ENCODE data around the gene SMNDC1. TPM values are rescaled to one million over a fixed set of nuclear protein-coding genes. Genes with fewer than 3 reads are reported as not detected.
A peak's percentile ranks its signal among the peaks of the same experiment; 100 is the strongest.

SMNDC1 gene
- total and polyA plus RNA-seq, 4 donors: 18.2 to 34.2 (median 25.5) TPM

DNA sequence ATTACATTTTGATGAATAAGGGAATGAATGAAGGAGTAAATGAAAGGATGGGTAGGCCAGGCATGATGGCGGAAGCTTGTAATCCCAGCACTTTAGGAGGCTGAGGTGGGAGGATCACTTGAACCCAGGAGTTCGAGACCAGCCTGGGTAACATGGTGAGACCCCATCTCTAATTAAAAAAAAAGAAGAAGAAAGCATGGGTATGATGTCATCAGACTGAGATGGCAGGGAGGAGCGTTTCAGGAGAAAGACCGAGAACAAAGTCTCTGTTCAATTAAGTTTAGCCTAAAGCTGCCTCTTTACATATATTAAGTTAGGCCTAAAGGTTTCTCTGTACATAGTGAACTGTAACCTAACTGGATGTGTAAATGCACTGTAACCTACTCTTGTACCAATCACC is 42.2 kb upstream of the SMNDC1 start:
- 97 to 99% methylated on average over 4 of the region's 4 CpGs for WGBS, 2 donors
- Histone ChIP-seq H3K4me1 (ENCODE audit: control insufficient read depth in 1 of 2, insufficient read depth in 2 of 2, low read length in 2 of 2) (no peaks in the 10 kb centered on the region), H3K36me3 (ENCODE audit: control insufficient read depth in 1 of 2, insufficient read depth in 2 of 2, low read length in 1 of 2) (no peaks in the 10 kb centered on the region), H3K9me3 (ENCODE audit: control insufficient read depth, low read length) (no peaks in the 10 kb centered on the region), H3K4me3 (ENCODE audit: low read length in 2 of 2) (no peak overlapping the region), H3K27ac (ENCODE audit: low read depth in 1 of 2, low read length in 2 of 2) (no peak overlapping the region), H3K27me3 (ENCODE audit: control insufficient read depth in 1 of 2, insufficient read depth in 2 of 2, low read length in 1 of 2) (no peaks in the 10 kb centered on the region)
- DNase-seq (no peak), ATAC-seq (ENCODE audit: low FRiP score) (no peak)
- intact Hi-C loops (cut with DNase I): no loop called here

DNA sequence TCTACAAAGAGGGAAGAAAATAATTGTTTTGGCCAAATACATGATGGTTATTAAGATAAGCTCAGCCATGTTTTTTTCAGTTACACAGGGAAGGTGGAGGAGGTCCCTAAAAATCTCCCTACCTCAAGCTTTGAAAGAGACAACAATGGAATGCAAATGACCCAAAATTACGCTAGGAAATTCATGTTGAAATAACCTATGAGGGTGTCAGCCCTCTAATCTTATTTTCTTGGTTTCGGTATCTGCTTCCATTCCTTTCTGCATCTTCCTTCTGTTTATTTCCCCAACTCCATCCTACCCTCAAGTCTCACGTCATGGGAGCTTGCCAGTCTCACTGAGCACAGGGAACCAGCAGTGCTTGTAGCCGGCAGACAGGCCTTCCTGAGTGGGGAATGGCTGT is 40.6 kb upstream of the SMNDC1 start:
- DNase-seq (no peak), ATAC-seq (ENCODE audit: low FRiP score) (no peak)
- Histone ChIP-seq H3K27ac (ENCODE audit: low read depth in 1 of 2, low read length in 2 of 2) (no peak overlapping the region), H3K4me1 (ENCODE audit: control insufficient read depth in 1 of 2, insufficient read depth in 2 of 2, low read length in 2 of 2) (no peaks in the 10 kb centered on the region), H3K36me3 (ENCODE audit: control insufficient read depth in 1 of 2, insufficient read depth in 2 of 2, low read length in 1 of 2) (no peaks in the 10 kb centered on the region), H3K27me3 (ENCODE audit: control insufficient read depth in 1 of 2, insufficient read depth in 2 of 2, low read length in 1 of 2) (no peaks in the 10 kb centered on the region), H3K4me3 (ENCODE audit: low read length in 2 of 2) (no peak overlapping the region), H3K9me3 (ENCODE audit: control insufficient read depth, low read length) (no peaks in the 10 kb centered on the region)
- 81 to 86% methylated on average over 4 of the region's 4 CpGs for WGBS, 2 donors
- intact Hi-C loops (cut with DNase I): no loop called here

DNA sequence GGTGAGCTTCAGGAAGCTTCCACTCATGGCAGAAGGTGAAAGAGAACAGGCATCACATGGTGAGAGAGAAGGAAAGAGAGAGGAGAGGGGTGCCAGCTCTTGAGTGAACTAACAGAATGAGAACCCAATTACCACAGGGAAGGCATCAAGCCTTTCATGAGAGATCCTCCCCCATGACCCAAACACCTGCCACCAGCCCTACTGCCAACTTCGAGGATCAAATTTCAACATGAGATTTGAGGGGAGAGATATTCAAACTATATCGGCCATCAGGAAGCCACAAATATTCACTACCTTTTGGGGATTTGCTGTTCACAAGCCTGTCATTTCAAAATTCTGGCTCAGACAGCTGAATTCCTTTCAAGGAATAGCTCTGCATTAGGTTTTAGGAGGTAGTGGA is 39.9 kb upstream of the SMNDC1 start:
- Histone ChIP-seq H3K4me3 (ENCODE audit: low read length in 2 of 2) (no peak overlapping the region), H3K27me3 (ENCODE audit: control insufficient read depth in 1 of 2, insufficient read depth in 2 of 2, low read length in 1 of 2) (no peaks in the 10 kb centered on the region), H3K4me1 (ENCODE audit: control insufficient read depth in 1 of 2, insufficient read depth in 2 of 2, low read length in 2 of 2) (no peaks in the 10 kb centered on the region), H3K27ac (ENCODE audit: low read depth in 1 of 2, low read length in 2 of 2) (no peak overlapping the region), H3K9me3 (ENCODE audit: control insufficient read depth, low read length) (no peaks in the 10 kb centered on the region), H3K36me3 (ENCODE audit: control insufficient read depth in 1 of 2, insufficient read depth in 2 of 2, low read length in 1 of 2) (no peaks in the 10 kb centered on the region)
- DNase-seq: no peak
- WGBS, 2 donors: 57 to 58% methylated on average over 2 of the region's 2 CpGs
- intact Hi-C loops (cut with DNase I): no loop called here
- no peak for ATAC-seq (ENCODE audit: low FRiP score)

DNA sequence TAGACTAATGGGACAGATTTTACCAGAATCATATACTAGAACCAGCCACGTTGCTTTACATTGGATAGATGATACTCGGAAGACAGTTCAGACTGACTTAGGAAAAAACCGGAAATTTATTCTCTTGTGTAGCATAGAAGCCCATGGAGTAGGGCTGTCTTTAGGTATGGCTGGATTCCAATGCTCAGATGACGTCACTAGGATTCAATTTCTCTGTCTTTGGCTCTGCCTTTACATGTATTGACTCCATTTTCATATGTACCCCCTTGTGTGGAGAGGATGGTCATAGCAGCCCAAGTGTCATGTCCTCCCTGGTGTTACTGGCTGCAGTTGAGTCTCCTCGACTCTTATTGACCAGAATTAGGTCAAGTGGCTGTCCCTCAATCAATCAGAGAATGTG is 39.2 kb upstream of the SMNDC1 start:
- Histone ChIP-seq H3K4me1 (ENCODE audit: control insufficient read depth in 1 of 2, insufficient read depth in 2 of 2, low read length in 2 of 2) (no peaks in the 10 kb centered on the region), H3K4me3 (ENCODE audit: low read length in 2 of 2) (no peak overlapping the region), H3K27me3 (ENCODE audit: control insufficient read depth in 1 of 2, insufficient read depth in 2 of 2, low read length in 1 of 2) (no peaks in the 10 kb centered on the region), H3K9me3 (ENCODE audit: control insufficient read depth, low read length) (no peaks in the 10 kb centered on the region), H3K36me3 (ENCODE audit: control insufficient read depth in 1 of 2, insufficient read depth in 2 of 2, low read length in 1 of 2) (no peaks in the 10 kb centered on the region), H3K27ac (ENCODE audit: low read depth in 1 of 2, low read length in 2 of 2) (no peak overlapping the region)
- intact Hi-C loops (cut with DNase I): no loop called here
- WGBS, 2 donors: 80 to 82% methylated on average over 5 of the region's 5 CpGs
- DNase-seq (no peak), ATAC-seq (ENCODE audit: low FRiP score) (no peak)

DNA sequence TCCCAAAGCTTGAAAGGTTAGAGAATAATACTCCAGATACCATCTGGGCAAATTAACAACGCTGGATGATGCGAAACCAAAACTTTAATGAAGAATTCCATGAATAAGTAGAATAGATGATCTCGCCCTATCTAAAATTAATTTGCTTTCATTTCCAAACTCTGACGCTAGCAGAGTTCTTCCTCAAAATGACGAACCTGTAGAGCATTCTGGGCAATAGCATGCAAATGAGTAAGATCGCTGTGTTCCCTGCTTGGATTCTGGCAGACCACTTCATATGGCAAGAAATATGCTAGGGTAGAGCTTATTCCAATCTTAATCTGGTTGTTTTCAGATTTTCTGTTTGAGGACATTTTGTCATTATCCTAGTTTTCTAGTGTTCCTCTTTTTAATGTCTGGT is 36.1 kb upstream of the SMNDC1 start:
- WGBS, 2 donors: 87 to 91% methylated on average over 6 of the region's 6 CpGs
- ATAC-seq (ENCODE audit: low FRiP score) (no peak), DNase-seq (no peak)
- intact Hi-C loops (cut with DNase I): no loop called here
- Histone ChIP-seq H3K4me3 (ENCODE audit: low read length in 2 of 2) (no peak overlapping the region), H3K4me1 (ENCODE audit: control insufficient read depth in 1 of 2, insufficient read depth in 2 of 2, low read length in 2 of 2) (no peaks in the 10 kb centered on the region), H3K27ac (ENCODE audit: low read depth in 1 of 2, low read length in 2 of 2) (no peak overlapping the region), H3K9me3 (ENCODE audit: control insufficient read depth, low read length) (no peaks in the 10 kb centered on the region), H3K27me3 (ENCODE audit: control insufficient read depth in 1 of 2, insufficient read depth in 2 of 2, low read length in 1 of 2) (no peaks in the 10 kb centered on the region), H3K36me3 (ENCODE audit: control insufficient read depth in 1 of 2, insufficient read depth in 2 of 2, low read length in 1 of 2) (no peaks in the 10 kb centered on the region)

DNA sequence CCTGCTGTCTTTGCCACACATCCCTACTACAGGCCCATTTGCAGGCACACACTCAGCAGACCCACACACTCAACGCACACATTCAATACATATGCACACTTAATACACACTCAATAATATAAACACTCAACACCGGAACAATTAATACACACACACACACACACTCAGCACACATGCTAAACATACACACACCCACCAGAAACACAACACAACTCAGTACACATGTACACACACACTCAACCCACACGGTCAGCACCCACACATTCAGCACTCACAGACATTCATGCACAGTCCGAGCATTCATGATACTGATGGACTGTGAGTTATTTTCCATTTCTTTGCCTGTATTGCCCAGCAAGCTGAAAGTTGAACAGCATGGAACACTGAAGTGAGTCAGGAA is 35.4 kb upstream of the SMNDC1 start:
- 90 to 93% methylated on average over 4 of the region's 4 CpGs for WGBS, 2 donors
- intact Hi-C loops (cut with DNase I): no loop called here
- no peak overlapping the region for H3K27ac ChIP-seq (ENCODE audit: low read depth in 1 of 2, low read length in 2 of 2)

DNA sequence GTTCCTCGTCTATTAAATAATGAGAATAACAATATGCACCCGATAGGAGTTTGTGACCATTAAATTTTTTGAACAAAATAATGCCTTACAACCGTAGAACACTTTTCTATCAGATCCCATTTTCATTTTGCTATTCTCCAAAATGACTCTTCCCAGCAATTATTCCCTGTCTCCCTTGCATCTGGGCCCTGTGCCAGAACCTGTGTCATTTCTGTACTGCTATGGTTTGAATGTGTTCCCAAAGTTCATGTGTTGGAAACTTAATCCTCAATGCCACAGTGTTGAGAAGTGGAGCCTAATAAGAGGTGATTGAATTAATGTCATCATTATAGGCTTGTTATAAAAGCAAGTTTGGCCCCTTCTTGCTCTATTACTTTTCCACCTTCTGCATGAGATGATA is 33.2 kb upstream of the SMNDC1 start:
- no peaks in the 10 kb centered on the region for H3K36me3 ChIP-seq (ENCODE audit: control insufficient read depth in 1 of 2, insufficient read depth in 2 of 2, low read length in 1 of 2)
- intact Hi-C loops (cut with DNase I): no loop called here
- no peaks in the 10 kb centered on the region for H3K27me3 ChIP-seq (ENCODE audit: control insufficient read depth in 1 of 2, insufficient read depth in 2 of 2, low read length in 1 of 2)
- 93 to 97% methylated on average over 3 of the region's 3 CpGs for WGBS, 2 donors
- no peaks in the 10 kb centered on the region for H3K4me1 ChIP-seq (ENCODE audit: control insufficient read depth in 1 of 2, insufficient read depth in 2 of 2, low read length in 2 of 2)
- no peak overlapping the region for H3K27ac ChIP-seq (ENCODE audit: low read depth in 1 of 2, low read length in 2 of 2)
- ATAC-seq (ENCODE audit: low FRiP score) (no peak), DNase-seq (no peak)
- no peak overlapping the region for H3K4me3 ChIP-seq (ENCODE audit: low read length in 2 of 2)
- no peaks in the 10 kb centered on the region for H3K9me3 ChIP-seq (ENCODE audit: control insufficient read depth, low read length)

More for the DNA sequence above, 35.4 kb upstream of the SMNDC1 start:
- ATAC-seq (ENCODE audit: low FRiP score) (no peak), DNase-seq (no peak)
- Histone ChIP-seq H3K36me3 (ENCODE audit: control insufficient read depth in 1 of 2, insufficient read depth in 2 of 2, low read length in 1 of 2) (no peaks in the 10 kb centered on the region), H3K9me3 (ENCODE audit: control insufficient read depth, low read length) (no peaks in the 10 kb centered on the region), H3K4me3 (ENCODE audit: low read length in 2 of 2) (no peak overlapping the region), H3K27me3 (ENCODE audit: control insufficient read depth in 1 of 2, insufficient read depth in 2 of 2, low read length in 1 of 2) (no peaks in the 10 kb centered on the region), H3K4me1 (ENCODE audit: control insufficient read depth in 1 of 2, insufficient read depth in 2 of 2, low read length in 2 of 2) (no peaks in the 10 kb centered on the region)

DNA sequence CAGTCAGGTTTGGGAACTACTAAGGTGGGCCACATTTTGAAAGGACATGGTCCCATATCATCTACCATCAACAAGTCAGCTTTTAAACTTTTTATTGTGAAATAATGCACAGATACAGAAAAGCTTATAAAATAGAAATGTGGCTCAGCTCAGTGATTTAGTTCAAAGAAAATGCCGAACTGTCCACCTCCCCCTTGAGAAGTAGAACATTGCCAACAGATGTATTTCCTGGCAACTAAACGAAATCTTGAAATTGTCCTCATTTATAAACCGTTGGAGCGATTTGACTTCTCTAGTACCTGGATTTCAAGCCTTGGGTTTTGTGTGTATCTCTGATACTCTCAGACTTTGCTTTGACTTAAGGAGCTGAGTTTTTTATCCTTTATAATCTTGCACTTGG is 32.7 kb upstream of the SMNDC1 start:
- DNase-seq (no peak), ATAC-seq (ENCODE audit: low FRiP score) (no peak)
- Histone ChIP-seq H3K36me3 (ENCODE audit: control insufficient read depth in 1 of 2, insufficient read depth in 2 of 2, low read length in 1 of 2) (no peaks in the 10 kb centered on the region), H3K27me3 (ENCODE audit: control insufficient read depth in 1 of 2, insufficient read depth in 2 of 2, low read length in 1 of 2) (no peaks in the 10 kb centered on the region), H3K4me1 (ENCODE audit: control insufficient read depth in 1 of 2, insufficient read depth in 2 of 2, low read length in 2 of 2) (no peaks in the 10 kb centered on the region), H3K9me3 (ENCODE audit: control insufficient read depth, low read length) (no peaks in the 10 kb centered on the region), H3K4me3 (ENCODE audit: low read length in 2 of 2) (no peak overlapping the region), H3K27ac (ENCODE audit: low read depth in 1 of 2, low read length in 2 of 2) (no peak overlapping the region)
- WGBS, 2 donors: 80 to 84% methylated on average over 4 of the region's 4 CpGs
- intact Hi-C loops (cut with DNase I): no loop called here

DNA sequence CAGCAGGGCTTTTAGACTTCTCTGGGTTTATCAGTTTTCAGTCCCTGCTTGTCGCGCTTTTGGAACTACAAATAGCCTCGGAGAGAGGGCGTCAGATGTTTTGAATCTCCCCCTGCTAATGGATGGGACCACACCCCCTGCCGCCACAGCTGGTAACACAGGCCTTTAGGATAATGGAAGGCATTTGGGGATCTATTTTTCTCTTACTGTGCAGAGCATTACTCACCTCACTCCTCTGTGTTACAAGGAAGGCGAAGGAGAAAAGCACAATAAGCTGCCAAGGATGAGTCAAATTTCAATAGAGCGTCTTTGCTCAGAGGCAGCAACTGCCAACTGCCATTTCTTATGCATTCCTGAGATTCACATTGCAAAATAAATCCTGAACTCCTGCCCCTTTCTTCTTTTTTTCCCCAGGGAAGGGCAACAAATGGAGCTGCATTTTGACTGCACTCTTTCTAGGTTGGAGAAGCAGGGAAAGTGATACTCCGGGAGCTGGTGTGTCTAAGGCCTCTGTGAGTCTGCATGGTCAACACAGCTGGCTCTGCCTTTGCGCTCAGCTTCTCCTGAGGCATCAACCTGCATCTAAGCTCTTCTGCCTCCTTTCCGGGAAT is 31.5 kb upstream of the SMNDC1 start:
- H3K4me1 ChIP-seq (ENCODE audit: control insufficient read depth in 1 of 2, insufficient read depth in 2 of 2, low read length in 2 of 2): no peaks in the 10 kb centered on the region
- DNase-seq: no peak
- H3K9me3 ChIP-seq (ENCODE audit: control insufficient read depth, low read length): peaks cover 4% of the 10 kb centered on the region
- no peaks in the 10 kb centered on the region for H3K36me3 ChIP-seq (ENCODE audit: control insufficient read depth in 1 of 2, insufficient read depth in 2 of 2, low read length in 1 of 2)
- no peak overlapping the region for H3K27ac ChIP-seq (ENCODE audit: low read depth in 1 of 2, low read length in 2 of 2)
- intact Hi-C loops (cut with DNase I): no loop called here
- WGBS, 2 donors: 37 to 45% methylated on average over 10 of the region's 10 CpGs
- peak; percentile 41 for ATAC-seq (ENCODE audit: low FRiP score)
- H3K4me3 ChIP-seq (ENCODE audit: low read length in 2 of 2): no peak overlapping the region
- no peaks in the 10 kb centered on the region for H3K27me3 ChIP-seq (ENCODE audit: control insufficient read depth in 1 of 2, insufficient read depth in 2 of 2, low read length in 1 of 2)

Data from aorta (tissue), 5 donors.